Cerebellar nuclear complex (tissue), 1 donor: Measurements from ENCODE around the gene MAB21L2.

Experiments
- DNase-seq, 2 experiments: peaks; one replicate each; lab custom pipeline; 2025; lab: John Stamatoyannopoulos, UW

Gene MAB21L2

DNA sequence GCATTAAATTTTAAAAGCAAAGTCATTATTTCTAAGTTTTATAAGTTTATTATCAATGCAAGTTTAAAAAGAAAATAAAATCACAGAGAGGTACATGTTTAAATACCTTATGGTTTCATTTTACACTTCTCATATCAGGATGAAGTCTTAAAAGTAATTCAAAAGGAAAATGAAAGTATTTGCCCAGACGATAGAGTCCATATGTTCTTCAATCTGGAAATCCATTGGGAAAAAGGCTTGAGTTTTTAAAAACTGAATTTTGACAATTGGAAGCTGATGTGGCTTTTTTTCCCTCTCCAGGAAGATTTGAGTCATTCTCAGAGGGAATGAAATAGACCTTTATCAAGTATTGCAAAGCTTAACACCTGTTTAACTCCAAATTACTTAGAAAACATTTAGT lies 37.1 kb downstream of the MAB21L2 start:
- no peak for DNase-seq

DNA sequence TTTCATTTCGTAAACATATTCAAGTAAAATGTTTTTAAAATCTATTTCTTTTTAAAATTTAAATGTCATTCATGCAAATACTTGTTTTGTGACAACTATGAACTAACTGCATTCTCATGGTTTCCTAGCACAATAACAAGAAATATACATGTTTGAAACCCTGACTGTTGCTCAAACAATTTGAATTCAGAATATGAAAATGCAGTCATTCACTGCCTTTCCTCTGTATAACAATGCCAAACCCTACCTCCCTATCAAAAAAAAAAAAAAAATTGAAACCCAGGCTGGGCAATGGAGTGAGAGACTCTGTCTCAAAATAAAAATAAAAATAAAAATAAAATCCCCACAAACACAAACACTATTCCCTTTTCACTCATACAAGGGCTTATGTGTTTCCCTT lies 42.1 kb downstream of the MAB21L2 start:
- DNase-seq = no peak

DNA sequence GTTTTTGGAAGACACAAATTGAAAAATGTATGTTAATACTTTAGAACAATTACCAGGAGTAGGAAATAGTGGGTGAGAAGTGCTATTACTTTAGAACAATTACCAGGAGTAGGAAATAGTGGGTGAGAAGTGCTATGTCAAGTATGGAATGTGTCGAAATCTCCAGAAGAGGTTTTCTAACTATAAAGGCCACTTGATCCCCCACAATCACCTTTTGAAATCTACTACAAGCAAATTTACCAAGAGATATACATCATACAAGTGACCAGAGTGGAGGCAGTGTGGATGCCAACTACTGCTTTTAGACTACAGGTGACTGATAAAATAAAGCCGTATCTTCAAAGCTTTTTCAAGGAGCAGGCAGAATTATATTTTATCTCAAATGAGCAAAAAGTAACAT lies 43.1 kb downstream of the MAB21L2 start:
- no peak for DNase-seq

DNA sequence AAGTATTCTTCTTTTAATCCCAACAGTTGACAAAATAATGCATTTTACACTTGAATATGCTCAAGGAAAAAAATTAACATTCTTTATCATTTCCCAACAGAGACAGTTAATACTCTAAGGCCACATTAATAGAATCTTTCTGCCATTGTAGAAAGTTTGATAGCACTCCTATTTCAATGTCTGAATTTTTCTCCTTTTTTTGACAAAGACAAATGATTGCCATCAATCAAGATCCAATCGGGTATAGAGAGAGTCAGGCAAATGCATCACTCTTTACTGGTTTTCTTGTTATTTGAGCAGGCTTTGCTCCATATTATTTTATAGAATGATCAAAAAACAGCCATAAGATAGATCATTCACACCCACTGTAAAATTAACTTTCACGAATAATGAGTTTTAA lies 46.1 kb downstream of the MAB21L2 start:
- DNase-seq = no peak

DNA sequence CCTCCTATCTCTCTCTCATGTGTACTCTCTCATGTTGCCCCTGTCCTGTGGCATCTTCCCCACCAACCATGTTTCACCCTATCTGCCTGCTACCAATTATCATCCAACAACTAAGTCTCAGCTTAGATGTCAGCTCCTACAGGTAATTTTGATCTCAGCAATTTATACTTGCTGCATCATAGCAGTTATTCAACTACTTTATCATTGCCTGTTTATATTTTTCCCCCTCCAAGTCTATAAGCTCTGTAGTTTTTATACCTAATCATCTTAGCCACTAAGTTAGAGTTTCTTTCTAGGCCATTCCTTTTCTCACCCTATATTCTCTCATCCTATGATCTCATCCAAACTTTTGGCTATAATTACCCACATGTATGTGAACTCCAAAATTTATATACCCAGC lies 50.7 kb downstream of the MAB21L2 start:
- DNase-seq = no peak
